ENCODE data around the gene NEURL1B. TPM values are rescaled to one million over a fixed set of nuclear protein-coding genes. Genes with fewer than 3 reads are reported as not detected.

The NEURL1B gene
- total RNA-seq, 1 experiment from 2014 or later, result 2.8 TPM

DNA sequence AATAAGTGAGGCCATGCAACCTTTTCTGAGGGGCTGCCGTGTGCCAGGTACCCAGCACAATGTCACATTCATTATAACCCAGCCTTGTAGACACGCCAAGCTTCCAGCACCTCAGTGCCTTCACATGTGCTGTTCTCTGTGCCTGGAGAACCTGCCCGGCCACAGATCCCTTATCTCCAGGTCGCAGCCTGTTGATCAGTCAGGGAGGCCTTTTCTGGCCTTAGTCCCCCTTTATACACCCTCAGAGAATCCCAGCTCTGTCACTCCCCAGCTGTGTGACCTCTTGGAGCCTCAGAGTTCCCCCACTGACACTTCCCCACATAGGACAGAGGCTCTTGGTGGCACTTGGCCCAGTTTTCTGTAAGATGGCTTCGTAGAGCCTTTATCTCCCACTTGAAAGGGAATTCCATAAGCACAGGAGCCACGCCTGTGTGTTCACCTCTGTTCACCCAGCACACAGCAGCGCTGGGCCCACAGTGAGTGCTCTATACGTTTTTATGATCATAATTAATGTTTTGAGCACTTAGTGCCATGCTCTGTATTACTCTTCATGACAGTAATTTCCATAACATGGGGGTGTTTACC is 38.7 kb downstream of the NEURL1B start:
- H3K9me3 Mint-ChIP-seq (ENCODE audit: low read depth, unreplicated experiment), result no peaks in the 10 kb centered on the region
- TF ChIP-seq, protein P1, sequence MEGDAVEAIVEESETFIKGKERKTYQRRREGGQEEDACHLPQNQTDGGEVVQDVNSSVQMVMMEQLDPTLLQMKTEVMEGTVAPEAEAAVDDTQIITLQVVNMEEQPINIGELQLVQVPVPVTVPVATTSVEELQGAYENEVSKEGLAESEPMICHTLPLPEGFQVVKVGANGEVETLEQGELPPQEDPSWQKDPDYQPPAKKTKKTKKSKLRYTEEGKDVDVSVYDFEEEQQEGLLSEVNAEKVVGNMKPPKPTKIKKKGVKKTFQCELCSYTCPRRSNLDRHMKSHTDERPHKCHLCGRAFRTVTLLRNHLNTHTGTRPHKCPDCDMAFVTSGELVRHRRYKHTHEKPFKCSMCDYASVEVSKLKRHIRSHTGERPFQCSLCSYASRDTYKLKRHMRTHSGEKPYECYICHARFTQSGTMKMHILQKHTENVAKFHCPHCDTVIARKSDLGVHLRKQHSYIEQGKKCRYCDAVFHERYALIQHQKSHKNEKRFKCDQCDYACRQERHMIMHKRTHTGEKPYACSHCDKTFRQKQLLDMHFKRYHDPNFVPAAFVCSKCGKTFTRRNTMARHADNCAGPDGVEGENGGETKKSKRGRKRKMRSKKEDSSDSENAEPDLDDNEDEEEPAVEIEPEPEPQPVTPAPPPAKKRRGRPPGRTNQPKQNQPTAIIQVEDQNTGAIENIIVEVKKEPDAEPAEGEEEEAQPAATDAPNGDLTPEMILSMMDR (IDR thresholded peaks at IDR 0.05; ENCODE audit: unreplicated experiment), result no peak
- BruUV-seq (replicated peaks), result no TSS peak
- no peaks in the 10 kb centered on the region for H3K36me3 Mint-ChIP-seq (ENCODE audit: insufficient read depth, unreplicated experiment)
- H3K27me3 Mint-ChIP-seq (ENCODE audit: unreplicated experiment), result peaks cover 19% of the 10 kb centered on the region
- intact Hi-C loops (cut with micrococcal nuclease; ENCODE audit: unreplicated experiment), result no loop called here
- H3K4me3 Mint-ChIP-seq (ENCODE audit: low read depth, unreplicated experiment), result no peak overlapping the region
- DNase-seq, result no peak
- H3K27ac Mint-ChIP-seq (ENCODE audit: unreplicated experiment), result no peak overlapping the region
- CTCF ChIA-PET, result interaction anchor here (0.6 kb wide), 1 partner anchor 209 kb away, joined by 5 read pairs; no protein-coding TSS in a partner anchor
- H3K4me1 Mint-ChIP-seq (ENCODE audit: low read depth, unreplicated experiment), result peaks cover 7% of the 10 kb centered on the region

DNA sequence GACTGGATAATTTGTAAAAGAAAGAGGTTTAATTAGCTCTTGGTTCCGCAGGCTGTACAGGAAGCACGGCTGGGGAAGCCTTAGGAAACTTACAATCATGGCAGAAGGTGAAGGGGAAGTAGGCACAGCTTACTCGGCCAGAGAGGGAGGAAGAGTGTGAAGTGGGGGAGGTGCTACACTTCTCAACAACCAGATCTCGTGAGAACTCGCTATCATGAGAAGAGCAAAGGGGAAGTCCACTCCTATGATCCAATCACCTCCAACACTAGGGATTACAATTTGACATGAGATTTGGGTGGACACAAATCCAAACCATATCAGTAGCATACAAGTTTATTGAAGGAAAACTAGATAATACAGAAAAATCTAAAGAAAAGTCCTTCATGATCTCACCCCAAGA is 39.9 kb downstream of the NEURL1B start:
- Mint-ChIP-seq H3K27me3 (ENCODE audit: unreplicated experiment) (peaks cover 9% of the 10 kb centered on the region), H3K36me3 (ENCODE audit: insufficient read depth, unreplicated experiment) (no peaks in the 10 kb centered on the region), H3K4me3 (ENCODE audit: low read depth, unreplicated experiment) (no peak overlapping the region), H3K9me3 (ENCODE audit: low read depth, unreplicated experiment) (no peaks in the 10 kb centered on the region), H3K27ac (ENCODE audit: unreplicated experiment) (no peak overlapping the region), H3K4me1 (ENCODE audit: low read depth, unreplicated experiment) (peaks cover 7% of the 10 kb centered on the region)
- intact Hi-C loops (cut with micrococcal nuclease; ENCODE audit: unreplicated experiment), result no loop called here
- no TSS peak for BruUV-seq (replicated peaks)
- no peak for DNase-seq
- TF ChIP-seq, protein P1 (IDR thresholded peaks at IDR 0.05; ENCODE audit: unreplicated experiment), result no peak
- CTCF ChIA-PET, result no interaction called here

DNA sequence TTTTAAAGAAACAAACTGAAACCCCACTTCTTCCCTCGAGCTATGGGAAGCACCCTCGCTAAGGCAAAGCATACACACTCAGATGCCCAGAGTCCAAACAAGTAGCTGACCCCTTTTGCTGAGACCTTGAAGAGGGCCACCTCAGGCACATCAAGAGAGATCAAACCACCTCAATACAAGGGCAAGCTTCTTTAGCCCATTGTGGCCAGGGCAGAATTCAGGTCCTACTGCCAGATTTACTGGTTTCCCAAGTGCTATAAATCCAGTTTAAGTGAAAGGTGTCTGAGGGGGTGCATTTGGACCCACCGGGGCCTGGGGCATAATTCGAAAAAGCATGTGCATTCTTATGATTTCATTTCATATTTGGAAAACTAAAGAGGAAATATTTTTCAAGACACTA is 40.4 kb downstream of the NEURL1B start:
- no peak overlapping the region for H3K4me3 Mint-ChIP-seq (ENCODE audit: low read depth, unreplicated experiment)
- H3K9me3 Mint-ChIP-seq (ENCODE audit: low read depth, unreplicated experiment), result no peaks in the 10 kb centered on the region
- no peak for DNase-seq
- no peaks in the 10 kb centered on the region for H3K36me3 Mint-ChIP-seq (ENCODE audit: insufficient read depth, unreplicated experiment)
- CTCF ChIA-PET, result no interaction called here
- intact Hi-C loops (cut with micrococcal nuclease; ENCODE audit: unreplicated experiment), result no loop called here
- TF ChIP-seq, protein P1 (IDR thresholded peaks at IDR 0.05; ENCODE audit: unreplicated experiment), result no peak
- H3K27ac Mint-ChIP-seq (ENCODE audit: unreplicated experiment), result no peak overlapping the region
- BruUV-seq (replicated peaks), result no TSS peak
- H3K4me1 Mint-ChIP-seq (ENCODE audit: low read depth, unreplicated experiment), result peaks cover 7% of the 10 kb centered on the region
- H3K27me3 Mint-ChIP-seq (ENCODE audit: unreplicated experiment), result peaks cover 4% of the 10 kb centered on the region

DNA sequence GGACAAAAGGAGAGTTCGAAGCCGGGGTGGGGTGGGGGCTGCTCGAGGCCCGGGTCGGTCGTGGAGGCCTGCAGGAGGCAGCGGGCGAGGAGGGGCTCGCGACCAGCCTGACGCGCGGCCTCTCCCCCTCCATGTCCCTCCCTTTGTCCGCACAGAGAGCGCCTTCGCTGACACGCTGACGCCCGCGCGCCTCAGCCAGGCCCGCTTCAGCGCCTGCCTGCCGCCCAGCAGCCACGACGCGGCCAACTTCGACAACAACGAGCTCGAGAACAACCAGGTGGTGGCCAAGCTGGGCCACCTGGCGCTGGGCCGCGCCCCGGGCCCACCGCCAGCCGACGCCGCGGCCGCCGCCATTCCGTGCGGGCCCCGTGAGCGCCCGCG is 42.2 kb downstream of the NEURL1B start:
- intact Hi-C loops (cut with micrococcal nuclease; ENCODE audit: unreplicated experiment), result no loop called here
- Mint-ChIP-seq H3K36me3 (ENCODE audit: insufficient read depth, unreplicated experiment) (no peaks in the 10 kb centered on the region), H3K4me3 (ENCODE audit: low read depth, unreplicated experiment) (no peak overlapping the region), H3K27ac (ENCODE audit: unreplicated experiment) (no peak overlapping the region), H3K9me3 (ENCODE audit: low read depth, unreplicated experiment) (no peaks in the 10 kb centered on the region), H3K27me3 (ENCODE audit: unreplicated experiment) (no peaks in the 10 kb centered on the region), H3K4me1 (ENCODE audit: low read depth, unreplicated experiment) (peaks cover 12% of the 10 kb centered on the region)
- TF ChIP-seq, protein P1 (IDR thresholded peaks at IDR 0.05; ENCODE audit: unreplicated experiment), result no peak
- no TSS peak for BruUV-seq (replicated peaks)
- CTCF ChIA-PET, result no interaction called here
- DNase-seq, result no peak

Data from Calu3 (cell line).